Measurements from ENCODE around the gene COL16A1. TPM values are rescaled to one million over a fixed set of nuclear protein-coding genes. Genes with fewer than 3 reads are reported as not detected.
A peak's percentile ranks its signal among the peaks of the same experiment; 100 is the strongest.

Gene COL16A1
- total and polyA plus RNA-seq, 2 of the 4 experiments (the other 2 are of a cell fraction), result 34.2 to 62.8 TPM

- H3K9ac ChIP-seq (ENCODE audit: low read depth, low read length), result peak overlapping the region; percentile 89
- H2BK5ac ChIP-seq (ENCODE audit: low read depth, low read length, poor library complexity, severe bottlenecking), result peak overlapping the region; percentile 94
- BruUV-seq (replicated peaks), result no TSS peak
- peak overlapping the region; percentile 98 for H2BK120ac ChIP-seq (ENCODE audit: low read depth, low read length)
- WGBS, 2 experiments (ENCODE audit: extremely low coverage in 2 of 2, insufficient read length in 1 of 2), result no CpG with 5 or more reads among the region's 10 CpGs
- H2BK15ac ChIP-seq (ENCODE audit: low read depth, low read length), result peak overlapping the region; percentile 99; the same call in 2 of the 3 replicates
- no peaks in the 10 kb centered on the region for H3K9me3 ChIP-seq (ENCODE audit: control insufficient read depth, insufficient read depth, low read length)
- H3K36me3 ChIP-seq (ENCODE audit: control insufficient read depth, insufficient read depth, low read length), result peaks cover 40% of the 10 kb centered on the region
- peak overlapping the region; percentile 99 for H3K23ac ChIP-seq (ENCODE audit: low read depth, low read length)
- peak overlapping the region; percentile 99 for H3K4ac ChIP-seq (ENCODE audit: low read depth, low read length)
- H2AK5ac ChIP-seq (ENCODE audit: low read depth, low read length), result peak overlapping the region; percentile 100
- H3K4me3 ChIP-seq (ENCODE audit: insufficient read depth, low read depth, low read length), result no peak overlapping the region
- H3K4me1 ChIP-seq (ENCODE audit: control insufficient read depth, insufficient read depth, low read length), result peaks cover 40% of the 10 kb centered on the region
- H3K56ac ChIP-seq (ENCODE audit: extremely low read depth, insufficient read depth, low read length), result peak overlapping the region; percentile 95
- peaks cover 25% of the 10 kb centered on the region for H3K9me1 ChIP-seq (ENCODE audit: insufficient read depth, low read length)
- POLR2A ChIA-PET (ENCODE audit: unreplicated experiment), result interaction anchor here (1.2 to 1.8 kb wide), 2 partner anchors 11 to 14 kb away, joined by 4 read pairs; no protein-coding TSS in a partner anchor
- dilution Hi-C loops (cut with HindIII; ENCODE audit: low sequenced_read_pairs, unreplicated experiment) (no loop called here), intact Hi-C loops (cut with micrococcal nuclease) (loop anchor here (2.0 to 5.0 kb wide), 2 partner anchors 46 to 136 kb away; no protein-coding TSS in a partner anchor), in situ Hi-C loops (cut with MboI; ENCODE audit: low sequenced_read_pairs) (no loop called here)
- H3K79me1 ChIP-seq (ENCODE audit: low read depth in 1 of 2, low read length in 2 of 2), result peaks cover 13 to 60% of the 10 kb centered on the region in 2 experiments
- H4K91ac ChIP-seq (ENCODE audit: insufficient read depth, low read depth, low read length), result peak overlapping the region; percentile 98
- peak overlapping the region; percentile 93 for H3K4me2 ChIP-seq (ENCODE audit: low read depth, low read length)
- H2AK9ac ChIP-seq (replicated peaks; ENCODE audit: low read depth, low read length, poor library complexity), result peak overlapping the region; percentile 91
- no peaks in the 10 kb centered on the region for H4K20me1 ChIP-seq (ENCODE audit: insufficient read depth, low read length)
- no peaks in the 10 kb centered on the region for H3K27me3 ChIP-seq (ENCODE audit: control insufficient read depth, insufficient read depth, low read length)
- DNase-seq, result peak; percentile 98
- H4K8ac ChIP-seq (ENCODE audit: low read depth in 2 of 2, low read length in 2 of 2), result peak overlapping the region; percentile 74 to 89
- H4K5ac ChIP-seq (ENCODE audit: low read depth, low read length), result peak overlapping the region; percentile 74
- peak overlapping the region; percentile 73 for H2AFZ ChIP-seq (replicated peaks; ENCODE audit: low read length, poor library complexity)
- peak; percentile 53 for ATAC-seq (ENCODE audit: low read depth)
- H2BK20ac ChIP-seq (ENCODE audit: low read depth, low read length), result peak overlapping the region; percentile 99
- peak overlapping the region; percentile 88 for H3K27ac ChIP-seq (ENCODE audit: insufficient read depth, low read length)
- H3K14ac ChIP-seq (replicated peaks; ENCODE audit: low read depth, low read length), result peak overlapping the region; percentile 95
- CTCF ChIA-PET, result interaction anchor here (1.3 to 1.8 kb wide), 2 partner anchors 15 to 88 kb away, joined by 4 to 7 read pairs; no protein-coding TSS in a partner anchor
- peak overlapping the region; percentile 94 for H3K18ac ChIP-seq (ENCODE audit: low read depth, low read length)
- TF ChIP-seq NFE2L2 (IDR thresholded peaks at IDR 0.05; ENCODE audit: low read depth, low read length) (no peak), CHD1 (IDR thresholded peaks at IDR 0.05; ENCODE audit: low read depth, low read length) (0 out of 2 replicates have a peak, but pooled peaks have one; percentile 63), RCOR1 (IDR thresholded peaks at IDR 0.05; ENCODE audit: insufficient replicate concordance, low read length) (no peak), RAD21 (IDR thresholded peaks at IDR 0.05; ENCODE audit: low read length) (no peak), POLR2A (IDR thresholded peaks at IDR 0.05; ENCODE audit: low read depth, low read length) (no peak), BHLHE40 (IDR thresholded peaks at IDR 0.05; ENCODE audit: low read depth, low read length) (peak; percentile 68), MAFK (IDR thresholded peaks at IDR 0.05; ENCODE audit: low read depth, low read length) (no peak), SMC3 (IDR thresholded peaks at IDR 0.05; ENCODE audit: low read depth, low read length) (peak; percentile 20; the same call in 1 of the 2 replicates), CTCF (conservative IDR thresholded peaks at IDR 0.05; ENCODE audit: low read depth, low read length) (no peak), MXI1 (IDR thresholded peaks at IDR 0.05; ENCODE audit: borderline replicate concordance, low read depth, low read length) (no peak; the same call in 1 of the 2 replicates), MAZ (IDR thresholded peaks at IDR 0.05; ENCODE audit: borderline replicate concordance, low read depth, low read length) (peak; percentile 86), RFX5 (IDR thresholded peaks at IDR 0.05; ENCODE audit: low read depth, low read length) (no peak), CEBPB (IDR thresholded peaks at IDR 0.05; ENCODE audit: low read depth, low read length) (peak; percentile 94)
- TF ChIP-seq, protein P1, sequence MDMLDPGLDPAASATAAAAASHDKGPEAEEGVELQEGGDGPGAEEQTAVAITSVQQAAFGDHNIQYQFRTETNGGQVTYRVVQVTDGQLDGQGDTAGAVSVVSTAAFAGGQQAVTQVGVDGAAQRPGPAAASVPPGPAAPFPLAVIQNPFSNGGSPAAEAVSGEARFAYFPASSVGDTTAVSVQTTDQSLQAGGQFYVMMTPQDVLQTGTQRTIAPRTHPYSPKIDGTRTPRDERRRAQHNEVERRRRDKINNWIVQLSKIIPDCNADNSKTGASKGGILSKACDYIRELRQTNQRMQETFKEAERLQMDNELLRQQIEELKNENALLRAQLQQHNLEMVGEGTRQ (IDR thresholded peaks at IDR 0.05; ENCODE audit: low read depth, low read length), result no peak; the same call in 1 of the 2 replicates
Observed at GRCh38 chr1:31701091-31701736, 2.6 kb downstream of the COL16A1 start.

Measured in IMR-90 (cell line).